ENCODE measurements around the gene VGLL4.
"Not testable (repeated sequence)": the region's sequence is repeated elsewhere in the genome, so short reads cannot be mapped to it uniquely, and the experiment has no call there.

The VGLL4 gene

GRCh38 chr3:11582191-11582968 is 61.3 kb downstream of the VGLL4 start:
- no peak for DNase-seq

GRCh38 chr3:11581237-11582190 is 62.2 kb downstream of the VGLL4 start:
- no peak for DNase-seq

- DNase-seq = no peak
Observed at GRCh38 chr3:11580645-11581044, 63.1 kb downstream of the VGLL4 start.

- no peak for DNase-seq
Observed at GRCh38 chr3:11578169-11578568, 65.5 kb downstream of the VGLL4 start.

- DNase-seq = no peak
Observed at GRCh38 chr3:11576453-11576852, 67.3 kb downstream of the VGLL4 start.

- DNase-seq = no peak
Observed at GRCh38 chr3:11575677-11576076, 68.0 kb downstream of the VGLL4 start.

GRCh38 chr3:11574981-11575669 is 68.6 kb downstream of the VGLL4 start:
- no peak for DNase-seq

GRCh38 chr3:11572660-11573059 is 71.1 kb downstream of the VGLL4 start:
- not testable (repeated sequence) for DNase-seq

- DNase-seq = no peak
Observed at GRCh38 chr3:11570789-11571495, 72.8 kb downstream of the VGLL4 start.

GRCh38 chr3:11570251-11570650 is 73.5 kb downstream of the VGLL4 start:
- DNase-seq = no peak

GRCh38 chr3:11569156-11569741 is 74.5 kb downstream of the VGLL4 start:
- DNase-seq = no peak

- no peak for DNase-seq
Observed at GRCh38 chr3:11568503-11569155, 75.1 kb downstream of the VGLL4 start.

- no peak for DNase-seq
Observed at GRCh38 chr3:11567516-11568467, 75.9 kb downstream of the VGLL4 start.

GRCh38 chr3:11566916-11567315 is 76.8 kb downstream of the VGLL4 start:
- DNase-seq = no peak

GRCh38 chr3:11566478-11566877 is 77.2 kb downstream of the VGLL4 start:
- no peak for DNase-seq

GRCh38 chr3:11565932-11566331 is 77.8 kb downstream of the VGLL4 start:
- DNase-seq = no peak

- DNase-seq = no peak
Observed at GRCh38 chr3:11565492-11565891, 78.2 kb downstream of the VGLL4 start.

GRCh38 chr3:11565072-11565471 is 78.6 kb downstream of the VGLL4 start:
- no peak for DNase-seq

- DNase-seq = no peak
Observed at GRCh38 chr3:11564577-11565001, 79.1 kb downstream of the VGLL4 start.

GRCh38 chr3:11563865-11564185 is 79.9 kb downstream of the VGLL4 start:
- no peak for DNase-seq

Measured in NCI-H748 treated with DMSO at 0.1 percent for 48 hours (cell line).